ENCODE data around the gene CACNA1H.

CACNA1H gene

GRCh38 chr16:1218061-1218929 lies 65.4 kb downstream of the CACNA1H start:
- no peaks in the 10 kb centered on the region for H3K4me1 ChIP-seq (ENCODE audit: control insufficient read depth in 1 of 2, insufficient read depth in 1 of 2, low read depth in 1 of 2, low read length in 1 of 2)
- no peaks in the 10 kb centered on the region for H3K9me3 ChIP-seq
- H3K27ac ChIP-seq: no peak overlapping the region
- no peak overlapping the region for H3K4me3 ChIP-seq (ENCODE audit: low read depth in 1 of 2, low read length in 1 of 2)
- no peaks in the 10 kb centered on the region for H3K27me3 ChIP-seq
- no peaks in the 10 kb centered on the region for H3K36me3 ChIP-seq
- no peak for TF ChIP-seq CTCF (IDR thresholded peaks at IDR 0.05)

GRCh38 chr16:1218930-1219611 lies 66.2 kb downstream of the CACNA1H start:
- Histone ChIP-seq H3K27me3 (no peaks in the 10 kb centered on the region), H3K4me1 (ENCODE audit: control insufficient read depth in 1 of 2, insufficient read depth in 1 of 2, low read depth in 1 of 2, low read length in 1 of 2) (no peaks in the 10 kb centered on the region), H3K9me3 (no peaks in the 10 kb centered on the region), H3K4me3 (ENCODE audit: low read depth in 1 of 2, low read length in 1 of 2) (no peak overlapping the region), H3K36me3 (no peaks in the 10 kb centered on the region), H3K27ac (no peak overlapping the region)
- no peak for TF ChIP-seq CTCF (IDR thresholded peaks at IDR 0.05)

- no peak overlapping the region for H3K4me3 ChIP-seq (ENCODE audit: low read depth in 1 of 2, low read length in 1 of 2)
- TF ChIP-seq CTCF (IDR thresholded peaks at IDR 0.05): no peak
- H3K27ac ChIP-seq: no peak overlapping the region
- H3K36me3 ChIP-seq: no peaks in the 10 kb centered on the region
- H3K27me3 ChIP-seq: no peaks in the 10 kb centered on the region
- H3K9me3 ChIP-seq: no peaks in the 10 kb centered on the region
- H3K4me1 ChIP-seq (ENCODE audit: control insufficient read depth in 1 of 2, insufficient read depth in 1 of 2, low read depth in 1 of 2, low read length in 1 of 2): no peaks in the 10 kb centered on the region
Observed at GRCh38 chr16:1220098-1220728, 67.3 kb downstream of the CACNA1H start.

- no peak overlapping the region for H3K27ac ChIP-seq
- no peak overlapping the region for H3K4me3 ChIP-seq (ENCODE audit: low read depth in 1 of 2, low read length in 1 of 2)
- no peaks in the 10 kb centered on the region for H3K9me3 ChIP-seq
- no peaks in the 10 kb centered on the region for H3K36me3 ChIP-seq
- no peaks in the 10 kb centered on the region for H3K4me1 ChIP-seq (ENCODE audit: control insufficient read depth in 1 of 2, insufficient read depth in 1 of 2, low read depth in 1 of 2, low read length in 1 of 2)
- H3K27me3 ChIP-seq: no peaks in the 10 kb centered on the region
- TF ChIP-seq CTCF (IDR thresholded peaks at IDR 0.05): no peak
Observed at GRCh38 chr16:1220841-1221627, 68.1 kb downstream of the CACNA1H start.

Data from neutrophil (primary cell).